Panc1 (cell line): ENCODE data around the gene GLTP.

Source experiments
- CTCF ChIP-seq: fragments of 450-650 bp; IDR thresholded peaks from 2 replicates; pipeline ENCODE4 v1.5.1; 2017; ENCODE audit warnings: mild to moderate bottlenecking
- POLR2AphosphoS5 ChIP-seq: IDR thresholded peaks from 2 replicates; pipeline ENCODE4 v1.6.1; 2012; ENCODE audit warnings: mild to moderate bottlenecking, low read depth, low read length, moderate library complexity
- REST ChIP-seq, 2 experiments: IDR thresholded peaks; 2 replicates each; pipeline ENCODE4 v1.6.1; 2011 to 2012; ENCODE audit warnings: low read depth in 2 of 2, control low read depth in 1 of 2, low read length in 1 of 2, mild to moderate bottlenecking in 1 of 2, moderate library complexity in 1 of 2; ENCODE audit not compliant: insufficient read depth in 1 of 2
- SIN3A ChIP-seq: IDR thresholded peaks from 2 replicates; pipeline ENCODE4 v1.6.1; 2012; ENCODE audit warnings: low read depth, mild to moderate bottlenecking, low read length, moderate library complexity, borderline replicate concordance; ENCODE audit not compliant: insufficient read depth
- TCF7L2 ChIP-seq: IDR thresholded peaks from 2 replicates; pipeline ENCODE4 v1.6.1; 2011; ENCODE audit warnings: mild to moderate bottlenecking, low read depth, low read length, inconsistent platforms

- TF ChIP-seq CTCF (no peak), SIN3A (no peak), POLR2AphosphoS5 (no peak), REST (IDR thresholded peaks at IDR 0.05; ENCODE audit: insufficient read depth in 1 of 2, low read depth in 2 of 2, low read length in 1 of 2) (no peak), TCF7L2 (no peak)
Measured at GRCh38 chr12:109920261-109920780, 40.0 kb upstream of the GLTP start.
